DMS79 treated with DMSO at 0.1 percent for 48 hours (cell line): Measurements from ENCODE around the gene MME.
"Not testable (repeated sequence)": the region's sequence is repeated elsewhere in the genome, so short reads cannot be mapped to it uniquely, and the experiment has no call there.

Experiments
- DNase-seq: peaks from one replicate; lab custom pipeline; 2025; lab: John Stamatoyannopoulos, UW

Gene MME

GRCh38 chr3:155084567-155084966 lies 4.4 kb downstream of the MME start:
- DNase-seq = no peak

GRCh38 chr3:155086051-155086450 lies 5.9 kb downstream of the MME start:
- no peak for DNase-seq

GRCh38 chr3:155088706-155089345 lies 8.7 kb downstream of the MME start:
- DNase-seq = no peak

- no peak for DNase-seq
Observed at GRCh38 chr3:155089495-155089894, 9.4 kb downstream of the MME start.

- DNase-seq = no peak
Observed at GRCh38 chr3:155093261-155093660, 13.1 kb downstream of the MME start.

- DNase-seq = no peak
Observed at GRCh38 chr3:155096303-155097008, 16.3 kb downstream of the MME start.

GRCh38 chr3:155097009-155097349 lies 16.9 kb downstream of the MME start:
- DNase-seq = no peak

- DNase-seq = no peak
Observed at GRCh38 chr3:155101398-155101797, 21.3 kb downstream of the MME start.

- DNase-seq = no peak
Observed at GRCh38 chr3:155102329-155102728, 22.2 kb downstream of the MME start.

- no peak for DNase-seq
Observed at GRCh38 chr3:155103686-155104085, 23.6 kb downstream of the MME start.

GRCh38 chr3:155106119-155106518 lies 26.0 kb downstream of the MME start:
- no peak for DNase-seq

GRCh38 chr3:155110022-155110421 lies 29.9 kb downstream of the MME start:
- no peak for DNase-seq

- no peak for DNase-seq
Observed at GRCh38 chr3:155110996-155111901, 31.1 kb downstream of the MME start.

GRCh38 chr3:155111971-155112370 lies 31.9 kb downstream of the MME start:
- no peak for DNase-seq

- no peak for DNase-seq
Observed at GRCh38 chr3:155112661-155113389, 32.7 kb downstream of the MME start.

- DNase-seq = not testable (repeated sequence)
Observed at GRCh38 chr3:155124745-155125144, 44.6 kb downstream of the MME start.

- DNase-seq = no peak
Observed at GRCh38 chr3:155129396-155129795, 49.3 kb downstream of the MME start.

- DNase-seq = no peak
Observed at GRCh38 chr3:155130001-155130400, 49.9 kb downstream of the MME start.

GRCh38 chr3:155131104-155131503 lies 51.0 kb downstream of the MME start:
- DNase-seq = no peak

GRCh38 chr3:155134311-155134710 lies 54.2 kb downstream of the MME start:
- not testable (repeated sequence) for DNase-seq

- DNase-seq = no peak
Observed at GRCh38 chr3:155135003-155135402, 54.9 kb downstream of the MME start.

GRCh38 chr3:155138677-155139076 lies 58.6 kb downstream of the MME start:
- no peak for DNase-seq
